NOMO-1 treated with DMSO at 0.1 percent for 48 hours (cell line): ENCODE results near the gene GALNT15.
A peak's percentile ranks its signal among the peaks of the same experiment; 100 is the strongest.

Experiments
- DNase-seq: peaks from one replicate; lab custom pipeline; 2025; ENCODE audit not compliant: unreplicated experiment; lab: John Stamatoyannopoulos, UW

GALNT15 gene

GRCh38 chr3:16221990-16222389 lies 47.5 kb downstream of the GALNT15 start:
- DNase-seq = no peak

DNA sequence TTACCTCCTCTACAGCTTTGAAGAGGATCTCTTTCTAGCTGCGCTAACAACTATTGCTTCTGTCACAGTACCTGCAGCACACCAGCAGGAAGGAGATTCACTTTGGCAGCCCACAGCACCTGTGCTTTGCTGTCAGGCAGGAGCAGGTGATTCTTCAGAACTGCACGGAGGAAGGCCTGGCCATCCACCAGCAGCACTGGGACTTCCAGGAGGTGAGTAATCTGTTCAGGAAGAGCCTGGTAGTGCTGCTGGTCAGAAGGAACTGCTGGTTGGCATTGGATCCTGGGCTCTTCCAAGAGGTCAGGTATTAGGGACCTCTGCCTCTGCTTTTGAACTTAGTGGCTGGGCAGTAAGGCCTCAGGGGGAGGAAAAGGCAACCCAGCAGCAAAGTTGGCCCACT lies 48.1 kb downstream of the GALNT15 start:
- no peak for DNase-seq

DNA sequence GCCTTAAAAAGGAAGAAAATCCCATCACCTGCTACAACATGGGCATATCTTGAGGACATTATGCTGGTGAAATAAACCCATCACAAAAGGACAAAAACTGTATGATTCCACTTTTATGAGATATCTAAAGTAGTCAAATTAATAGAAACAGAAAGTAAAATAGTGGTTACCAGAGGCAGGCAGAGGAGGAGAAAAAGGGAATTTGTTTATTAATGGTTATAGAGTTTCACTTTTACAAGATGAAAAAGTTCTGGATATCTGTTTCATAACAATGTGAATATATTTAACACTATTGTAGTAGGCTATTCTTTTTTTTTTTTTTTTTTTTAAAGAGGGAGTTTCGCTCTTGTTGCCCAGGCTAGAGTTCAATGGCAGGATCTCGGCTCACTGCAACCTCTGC lies 49.8 kb downstream of the GALNT15 start:
- DNase-seq = no peak

DNA sequence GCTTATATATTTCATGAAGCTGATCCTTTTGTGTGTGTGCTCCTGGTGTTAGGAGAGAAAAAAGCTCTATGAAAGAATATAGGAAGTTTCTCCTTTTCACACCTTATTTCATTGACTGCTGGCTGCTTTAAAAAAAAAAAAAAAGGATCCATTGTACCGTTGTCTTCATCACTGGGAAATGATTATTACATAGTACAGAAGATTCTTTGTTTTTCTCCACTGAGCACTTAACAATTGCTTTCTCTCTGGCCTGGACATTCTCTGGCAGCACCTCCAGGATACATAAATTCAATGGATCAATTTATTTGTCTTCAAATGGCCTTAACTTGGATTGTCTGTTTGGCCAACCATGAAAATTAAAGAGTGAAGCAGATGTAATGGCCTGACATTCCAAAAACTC lies 53.1 kb downstream of the GALNT15 start:
- no peak for DNase-seq

DNA sequence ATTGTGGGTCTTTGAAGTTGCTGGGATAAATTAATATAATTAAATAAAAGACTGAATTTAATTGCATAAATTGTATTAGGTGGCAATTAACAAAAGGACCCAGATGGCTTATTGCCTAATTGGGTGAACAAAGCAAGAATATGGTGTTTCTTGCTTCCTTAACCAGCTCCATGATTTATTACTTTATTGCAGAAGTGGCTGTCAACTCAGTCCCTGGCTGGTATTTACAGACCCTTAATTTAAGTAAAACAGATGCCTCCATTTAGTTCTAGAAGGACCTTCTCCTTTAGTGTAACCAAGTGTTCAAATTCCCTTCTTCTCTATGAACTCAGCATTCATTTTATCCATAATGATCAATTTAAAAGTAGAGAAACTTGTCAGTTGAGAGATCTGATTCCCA lies 55.2 kb downstream of the GALNT15 start:
- DNase-seq = peak; percentile 73

DNA sequence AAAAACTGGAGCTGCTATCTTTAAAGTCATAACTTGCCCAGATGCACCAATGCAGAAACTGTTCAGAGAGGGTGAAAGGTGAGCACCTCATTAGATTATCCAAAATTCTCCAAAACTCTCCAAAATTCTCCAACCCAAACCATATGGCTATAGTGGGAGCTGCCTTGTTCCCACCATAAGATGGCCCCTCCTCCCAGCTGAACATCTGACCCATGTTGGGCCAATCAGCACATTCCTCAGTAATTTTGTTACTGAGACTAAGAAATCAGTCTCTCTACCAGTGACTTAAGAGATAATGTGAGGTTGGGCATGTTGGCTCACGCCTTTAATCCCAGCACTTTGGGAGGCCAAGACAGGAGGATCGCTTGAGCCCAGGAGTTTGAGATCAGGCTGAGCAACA lies 57.5 kb downstream of the GALNT15 start:
- DNase-seq = no peak

- DNase-seq = no peak
Observed at GRCh38 chr3:16233806-16234205, 59.3 kb downstream of the GALNT15 start.

DNA sequence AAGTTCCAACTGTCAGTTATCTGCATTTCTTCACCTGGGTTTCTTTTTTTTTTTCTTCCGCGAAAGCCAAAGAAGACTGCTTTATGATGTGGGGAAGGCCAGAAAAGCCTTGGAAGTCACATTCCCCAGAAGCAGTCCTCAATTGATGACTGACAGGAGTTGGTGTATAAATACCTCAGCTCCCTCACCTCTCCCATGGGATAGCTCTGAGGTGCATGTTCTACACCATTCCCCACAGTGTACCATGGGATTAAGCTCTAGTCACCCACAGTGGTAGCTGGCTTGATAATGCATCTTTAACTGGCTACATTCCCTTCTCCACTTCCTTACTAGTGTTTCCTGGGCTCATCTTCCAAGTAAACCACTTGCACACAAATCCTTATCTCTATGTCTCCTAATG lies 59.8 kb downstream of the GALNT15 start:
- no peak for DNase-seq

DNA sequence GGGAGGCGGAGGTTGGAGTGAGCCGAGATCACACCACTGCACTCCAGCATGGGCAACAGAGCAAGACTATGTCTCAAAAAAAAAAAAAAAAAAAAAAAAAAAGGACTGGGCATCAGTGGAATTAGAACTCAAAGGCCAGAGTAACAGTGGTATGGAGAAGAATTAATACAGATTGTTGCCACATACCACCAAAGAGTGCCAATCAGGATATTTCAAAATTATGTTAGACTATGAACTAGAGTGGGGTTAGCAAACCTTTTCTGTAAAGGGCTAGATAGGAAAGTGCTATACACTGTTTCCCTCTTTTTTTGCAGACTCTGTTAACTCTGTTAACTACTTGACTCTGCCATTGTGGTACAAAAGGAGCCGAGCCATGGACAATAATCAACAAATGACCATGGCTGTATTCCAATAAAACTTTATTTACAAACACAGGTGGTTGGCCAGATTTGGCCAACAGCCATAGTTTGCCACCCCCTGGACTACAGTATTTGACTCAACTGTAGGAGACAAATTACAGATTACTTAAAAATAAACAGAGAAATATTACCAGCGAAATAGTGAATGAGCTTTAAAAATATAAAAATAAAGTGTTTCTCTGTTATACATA lies 61.7 kb downstream of the GALNT15 start:
- DNase-seq = no peak

- no peak for DNase-seq
Observed at GRCh38 chr3:16236856-16237393, 62.4 kb downstream of the GALNT15 start.

GRCh38 chr3:16239086-16239770 lies 64.7 kb downstream of the GALNT15 start:
- no peak for DNase-seq

- DNase-seq = no peak
Observed at GRCh38 chr3:16239780-16240179, 65.3 kb downstream of the GALNT15 start.

GRCh38 chr3:16240229-16241023 lies 65.9 kb downstream of the GALNT15 start:
- peak; percentile 52 for DNase-seq

GRCh38 chr3:16241225-16241624 lies 66.7 kb downstream of the GALNT15 start:
- no peak for DNase-seq

- DNase-seq = no peak
Observed at GRCh38 chr3:16242177-16242576, 67.7 kb downstream of the GALNT15 start.

GRCh38 chr3:16243706-16244490 lies 69.4 kb downstream of the GALNT15 start:
- no peak for DNase-seq

DNA sequence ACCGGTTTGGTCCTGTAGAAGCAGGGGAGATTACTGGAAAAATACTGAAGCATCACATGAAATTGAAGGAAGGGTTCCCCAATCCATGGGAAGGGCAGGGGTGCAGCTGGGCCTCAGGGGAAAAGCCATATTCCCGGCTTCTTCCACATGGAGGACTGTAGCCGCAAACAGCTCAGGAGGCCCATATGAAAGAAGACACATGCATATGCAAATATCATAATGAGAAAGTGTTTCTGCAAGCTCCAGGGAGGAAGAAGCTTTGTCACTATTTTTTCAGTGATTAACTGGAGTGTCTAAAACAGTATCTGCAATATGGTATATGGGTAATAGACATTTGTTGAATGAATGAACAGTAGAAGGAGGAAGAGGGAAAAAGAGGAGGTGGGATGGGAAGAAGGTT lies 71.1 kb downstream of the GALNT15 start:
- no peak for DNase-seq

- peak; percentile 84 for DNase-seq
Observed at GRCh38 chr3:16247282-16248061, 73.0 kb downstream of the GALNT15 start.

GRCh38 chr3:16248556-16248955 lies 74.1 kb downstream of the GALNT15 start:
- no peak for DNase-seq

DNA sequence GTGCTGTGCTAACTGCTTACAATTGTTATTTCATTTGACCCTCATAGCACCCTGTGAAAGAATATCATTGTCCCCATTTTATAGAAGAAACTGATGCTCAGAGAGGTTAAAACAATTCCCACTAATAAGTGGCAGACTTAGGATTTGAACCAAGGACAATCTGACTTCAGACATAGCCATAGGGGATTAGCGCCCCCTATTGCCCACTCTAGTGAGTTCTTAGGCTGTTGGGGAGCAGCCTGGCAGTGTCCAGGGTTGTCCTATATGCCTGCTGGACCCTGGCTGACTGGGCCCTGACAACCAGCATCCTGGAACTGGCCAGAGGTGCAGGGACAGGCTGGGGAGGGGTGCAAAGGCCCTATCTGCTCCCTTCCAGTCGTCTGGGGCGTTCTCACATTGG lies 74.9 kb downstream of the GALNT15 start:
- no peak for DNase-seq
